GM12878 (cell line): ENCODE measurements around the gene PKHD1.
"Not testable (repeated sequence)": the region's sequence is repeated elsewhere in the genome, so short reads cannot be mapped to it uniquely, and the experiment has no call there.

Experiments used
- BHLHE40 ChIP-seq, 2 experiments: fragments of 450-650 bp in 1 of 2; IDR thresholded peaks; 2 replicates each; pipeline ENCODE4 v1.6.1; 2011 to 2017; ENCODE audit warnings: low read depth in 2 of 2, borderline replicate concordance in 1 of 2, improper control_type of control experiment in 1 of 2, low read length in 1 of 2, mild to moderate bottlenecking in 1 of 2
- BRCA1 ChIP-seq: IDR thresholded peaks from 2 replicates; pipeline ENCODE4 v1.6.1; 2011; ENCODE audit warnings: low read depth, low read length, improper control_type of control experiment
- CBX3 ChIP-seq: fragments of 200-600 bp; sonication (generic); IDR thresholded peaks from 2 replicates; pipeline ENCODE4 v1.6.1; 2016; ENCODE audit warnings: low read depth, borderline replicate concordance
- ESRRA ChIP-seq: IDR thresholded peaks from 2 replicates; pipeline ENCODE4 v1.6.1; 2012; ENCODE audit warnings: mild to moderate bottlenecking, low read length, improper control_type of control experiment
- EZH2 ChIP-seq: IDR thresholded peaks from 2 replicates; pipeline ENCODE4 v1.6.1; 2012; ENCODE audit warnings: low read depth, mild to moderate bottlenecking, control low read depth, inconsistent platforms, low read length, borderline replicate concordance; ENCODE audit not compliant: control insufficient read depth
- NFXL1 ChIP-seq: fragments of 450-650 bp; IDR thresholded peaks from 2 replicates; pipeline ENCODE4 v1.6.1; 2017; ENCODE audit warnings: antibody characterized with exemption, mild to moderate bottlenecking, borderline replicate concordance
- PBX3 ChIP-seq: IDR thresholded peaks from 2 replicates; pipeline ENCODE4 v1.6.1; 2011; ENCODE audit warnings: mild to moderate bottlenecking, low read depth, low read length, moderate library complexity; ENCODE audit not compliant: insufficient replicate concordance
- RAD21 ChIP-seq: IDR thresholded peaks from 2 replicates; pipeline ENCODE4 v1.6.1; 2011; ENCODE audit warnings: mild to moderate bottlenecking, low read depth, low read length, moderate library complexity; ENCODE audit not compliant: insufficient read depth
- REST ChIP-seq: IDR thresholded peaks from 2 replicates; pipeline ENCODE4 v1.6.1; 2012; ENCODE audit warnings: mild to moderate bottlenecking, low read depth, low read length
- USF2 ChIP-seq: IDR thresholded peaks from 2 replicates; pipeline ENCODE4 v1.6.1; 2011; ENCODE audit warnings: low read depth, low read length, improper control_type of control experiment, borderline replicate concordance
- YBX1 ChIP-seq: fragments of 450-650 bp; IDR thresholded peaks from 2 replicates; pipeline ENCODE4 v1.6.1; 2016; ENCODE audit warnings: antibody characterized with exemption
- TF ChIP-seq, protein P1 (sequence below), 3 experiments: IDR thresholded peaks in 2 of 3; conservative IDR thresholded peaks in 1 of 3; 2 replicates each; pipeline ENCODE4 v1.5.1; 2011; ENCODE audit warnings: low read depth in 3 of 3, low read length in 3 of 3, mild to moderate bottlenecking in 3 of 3, control low read depth in 2 of 3, moderate library complexity in 2 of 3, inconsistent platforms in 1 of 3, mixed read lengths in 1 of 3; ENCODE audit not compliant: control insufficient read depth in 2 of 3, insufficient read depth in 1 of 3; ENCODE audit errors: extremely low read depth in 1 of 3
- TF ChIP-seq, protein P2 (sequence below): IDR thresholded peaks from 2 replicates; pipeline ENCODE4 v1.6.1; 2011; ENCODE audit warnings: borderline replicate concordance, low read depth, mild to moderate bottlenecking, moderate library complexity, mixed read lengths, low read length; ENCODE audit not compliant: insufficient read depth; ENCODE audit errors: extremely low read length
- TF ChIP-seq, protein P3 (sequence below): fragments of 450-650 bp; IDR thresholded peaks from 2 replicates; pipeline ENCODE4 v1.6.1; 2017; ENCODE audit warnings: low read depth, mild to moderate bottlenecking, moderate library complexity

GRCh38 chr6:51982695-51983094 is 104.7 kb downstream of the PKHD1 start:
- not testable (repeated sequence) for TF ChIP-seq USF2; ESRRA; CBX3; EZH2; BHLHE40 (IDR thresholded peaks at IDR 0.05; ENCODE audit: borderline replicate concordance in 1 of 2, low read depth in 2 of 2, low read length in 1 of 2); YBX1; PBX3; RAD21; REST; NFXL1; BRCA1
- TF ChIP-seq, protein P1, sequence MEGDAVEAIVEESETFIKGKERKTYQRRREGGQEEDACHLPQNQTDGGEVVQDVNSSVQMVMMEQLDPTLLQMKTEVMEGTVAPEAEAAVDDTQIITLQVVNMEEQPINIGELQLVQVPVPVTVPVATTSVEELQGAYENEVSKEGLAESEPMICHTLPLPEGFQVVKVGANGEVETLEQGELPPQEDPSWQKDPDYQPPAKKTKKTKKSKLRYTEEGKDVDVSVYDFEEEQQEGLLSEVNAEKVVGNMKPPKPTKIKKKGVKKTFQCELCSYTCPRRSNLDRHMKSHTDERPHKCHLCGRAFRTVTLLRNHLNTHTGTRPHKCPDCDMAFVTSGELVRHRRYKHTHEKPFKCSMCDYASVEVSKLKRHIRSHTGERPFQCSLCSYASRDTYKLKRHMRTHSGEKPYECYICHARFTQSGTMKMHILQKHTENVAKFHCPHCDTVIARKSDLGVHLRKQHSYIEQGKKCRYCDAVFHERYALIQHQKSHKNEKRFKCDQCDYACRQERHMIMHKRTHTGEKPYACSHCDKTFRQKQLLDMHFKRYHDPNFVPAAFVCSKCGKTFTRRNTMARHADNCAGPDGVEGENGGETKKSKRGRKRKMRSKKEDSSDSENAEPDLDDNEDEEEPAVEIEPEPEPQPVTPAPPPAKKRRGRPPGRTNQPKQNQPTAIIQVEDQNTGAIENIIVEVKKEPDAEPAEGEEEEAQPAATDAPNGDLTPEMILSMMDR (IDR thresholded peaks at IDR 0.05 in 2 of 3, conservative IDR thresholded peaks at IDR 0.05 in 1 of 3; ENCODE audit: control insufficient read depth in 2 of 3, extremely low read depth in 1 of 3, insufficient read depth in 1 of 3, low read depth in 3 of 3, low read length in 3 of 3) = not testable (repeated sequence)
- TF ChIP-seq, protein P2, sequence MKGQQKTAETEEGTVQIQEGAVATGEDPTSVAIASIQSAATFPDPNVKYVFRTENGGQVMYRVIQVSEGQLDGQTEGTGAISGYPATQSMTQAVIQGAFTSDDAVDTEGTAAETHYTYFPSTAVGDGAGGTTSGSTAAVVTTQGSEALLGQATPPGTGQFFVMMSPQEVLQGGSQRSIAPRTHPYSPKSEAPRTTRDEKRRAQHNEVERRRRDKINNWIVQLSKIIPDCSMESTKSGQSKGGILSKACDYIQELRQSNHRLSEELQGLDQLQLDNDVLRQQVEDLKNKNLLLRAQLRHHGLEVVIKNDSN = not testable (repeated sequence)
- TF ChIP-seq, protein P3, sequence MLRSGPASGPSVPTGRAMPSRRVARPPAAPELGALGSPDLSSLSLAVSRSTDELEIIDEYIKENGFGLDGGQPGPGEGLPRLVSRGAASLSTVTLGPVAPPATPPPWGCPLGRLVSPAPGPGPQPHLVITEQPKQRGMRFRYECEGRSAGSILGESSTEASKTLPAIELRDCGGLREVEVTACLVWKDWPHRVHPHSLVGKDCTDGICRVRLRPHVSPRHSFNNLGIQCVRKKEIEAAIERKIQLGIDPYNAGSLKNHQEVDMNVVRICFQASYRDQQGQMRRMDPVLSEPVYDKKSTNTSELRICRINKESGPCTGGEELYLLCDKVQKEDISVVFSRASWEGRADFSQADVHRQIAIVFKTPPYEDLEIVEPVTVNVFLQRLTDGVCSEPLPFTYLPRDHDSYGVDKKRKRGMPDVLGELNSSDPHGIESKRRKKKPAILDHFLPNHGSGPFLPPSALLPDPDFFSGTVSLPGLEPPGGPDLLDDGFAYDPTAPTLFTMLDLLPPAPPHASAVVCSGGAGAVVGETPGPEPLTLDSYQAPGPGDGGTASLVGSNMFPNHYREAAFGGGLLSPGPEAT = not testable (repeated sequence)
